Measurements from ENCODE around the gene LRRC56.
"Not testable (repeated sequence)": the region's sequence is repeated elsewhere in the genome, so short reads cannot be mapped to it uniquely, and the experiment has no call there.

LRRC56 gene

GRCh38 chr11:502288-503178 is 34.8 kb upstream of the LRRC56 start:
- DNase-seq = peak; percentile 49

GRCh38 chr11:503179-503981 is 33.9 kb upstream of the LRRC56 start:
- DNase-seq = peak; percentile 44

GRCh38 chr11:504053-504993 is 33.0 kb upstream of the LRRC56 start:
- DNase-seq = no peak

- no peak for DNase-seq
Observed at GRCh38 chr11:504994-505344, 32.4 kb upstream of the LRRC56 start.

GRCh38 chr11:506238-506994 is 30.9 kb upstream of the LRRC56 start:
- DNase-seq = peak; percentile 98

- peak; percentile 98 for DNase-seq
Observed at GRCh38 chr11:506995-507726, 30.2 kb upstream of the LRRC56 start, which contains the start of gene RNH1. Gene RNH1 (minus strand): TSS chr11:507242. CDS start chr11:502162, 5,080 bp downstream.

GRCh38 chr11:507727-508515 is 29.4 kb upstream of the LRRC56 start:
- no peak for DNase-seq

GRCh38 chr11:508956-509355 is 28.4 kb upstream of the LRRC56 start:
- DNase-seq = no peak

GRCh38 chr11:512761-513595 is 24.3 kb upstream of the LRRC56 start:
- DNase-seq = no peak

GRCh38 chr11:514606-515005 is 22.7 kb upstream of the LRRC56 start:
- DNase-seq = no peak

GRCh38 chr11:515131-515530 is 22.2 kb upstream of the LRRC56 start:
- DNase-seq = no peak

- no peak for DNase-seq
Observed at GRCh38 chr11:516400-516799, 20.9 kb upstream of the LRRC56 start.

- not testable (repeated sequence) for DNase-seq
Observed at GRCh38 chr11:516918-517685, 20.2 kb upstream of the LRRC56 start.

GRCh38 chr11:518463-519202 is 18.7 kb upstream of the LRRC56 start:
- peak; percentile 92 for DNase-seq

GRCh38 chr11:520428-521176 is 16.7 kb upstream of the LRRC56 start:
- no peak for DNase-seq

GRCh38 chr11:521177-521688 is 16.1 kb upstream of the LRRC56 start:
- DNase-seq = no peak

- peak; percentile 49 for DNase-seq
Observed at GRCh38 chr11:526192-526591, 11.1 kb upstream of the LRRC56 start.

Data from islet precursor cell (in vitro differentiated cells).